Measurements from ENCODE around the gene PIGM.

DNA sequence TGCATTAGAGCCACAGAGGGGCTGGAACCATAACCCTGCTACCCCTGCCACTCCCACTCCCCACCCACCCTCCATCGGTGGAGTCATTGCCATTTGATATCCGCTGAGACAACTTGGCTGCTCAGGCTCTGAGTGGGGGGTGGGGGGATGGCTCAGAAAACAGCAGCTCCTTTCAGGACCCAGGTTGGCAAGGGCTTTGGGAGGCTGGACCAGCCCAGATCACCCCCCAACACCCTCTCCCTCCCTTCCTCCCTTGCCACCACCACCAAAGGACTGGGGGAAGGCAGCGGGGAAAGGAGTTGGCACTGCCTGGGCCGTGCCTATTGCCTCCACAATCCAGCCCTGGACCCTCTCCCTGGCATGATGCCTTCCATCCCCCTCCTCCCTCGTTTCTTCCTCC is 36.4 kb upstream of the PIGM start:
- no peak for TF ChIP-seq GATA2 (IDR thresholded peaks at IDR 0.05; ENCODE audit: low read depth, low read length)
- TF ChIP-seq GATA3 (IDR thresholded peaks at IDR 0.05; ENCODE audit: low read depth, low read length): no peak

Data from SH-SY5Y (cell line).